ENCODE results near the gene MPO.

Gene MPO

GRCh38 chr17:58278661-58279015 is 2.1 kb downstream of the MPO start:
- DNase-seq = no peak

GRCh38 chr17:58277802-58278595 is 2.7 kb downstream of the MPO start:
- DNase-seq = no peak

GRCh38 chr17:58277107-58277801 is 3.5 kb downstream of the MPO start:
- peak; percentile 77 for DNase-seq

- no peak for DNase-seq
These were observed 4.3 kb downstream of the MPO start for GRCh38 chr17:58276423-58276822.

GRCh38 chr17:58275417-58275816 is 5.3 kb downstream of the MPO start:
- DNase-seq = no peak

- no peak for DNase-seq
These were observed 7.2 kb downstream of the MPO start for GRCh38 chr17:58273453-58274104.

- no peak for DNase-seq
These were observed 8.1 kb downstream of the MPO start for GRCh38 chr17:58272367-58273280.

- DNase-seq = no peak
These were observed 9.4 kb downstream of the MPO start for GRCh38 chr17:58271216-58271931.

GRCh38 chr17:58270476-58271215 is 10.1 kb downstream of the MPO start:
- DNase-seq = no peak

GRCh38 chr17:58269557-58270291 is 11.0 kb downstream of the MPO start:
- no peak for DNase-seq

- no peak for DNase-seq
These were observed 11.8 kb downstream of the MPO start for GRCh38 chr17:58268774-58269556.

GRCh38 chr17:58268326-58268725 is 12.4 kb downstream of the MPO start:
- DNase-seq = no peak

GRCh38 chr17:58267347-58268324 is 13.1 kb downstream of the MPO start:
- peak; percentile 19 for DNase-seq

GRCh38 chr17:58265902-58266875 is 14.5 kb downstream of the MPO start:
- peak; percentile 21 for DNase-seq

GRCh38 chr17:58265271-58265670 is 15.5 kb downstream of the MPO start:
- DNase-seq = peak; percentile 14

- no peak for DNase-seq
These were observed 16.2 kb downstream of the MPO start for GRCh38 chr17:58264407-58265103.

GRCh38 chr17:58263773-58264172 is 17.0 kb downstream of the MPO start:
- DNase-seq = no peak
